GM12878 (cell line): ENCODE measurements around the gene RNASEL. TPM values are rescaled to one million over a fixed set of nuclear protein-coding genes. Genes with fewer than 3 reads are reported as not detected.

Source experiments
- BACH1 ChIP-seq: fragments of 450-650 bp; IDR thresholded peaks from 2 replicates; pipeline ENCODE4 v1.6.1; 2017; ENCODE audit warnings: mild to moderate bottlenecking, borderline replicate concordance
- MTA3 ChIP-seq: IDR thresholded peaks from 2 replicates; pipeline ENCODE4 v1.6.1; 2012; ENCODE audit warnings: low read length, inconsistent platforms, borderline replicate concordance
- PML ChIP-seq: IDR thresholded peaks from 2 replicates; pipeline ENCODE4 v1.6.1; 2012; ENCODE audit warnings: low read length, inconsistent platforms
- TCF3 ChIP-seq: IDR thresholded peaks from 2 replicates; pipeline ENCODE4 v1.6.1; 2012; ENCODE audit warnings: low read depth, mild to moderate bottlenecking, low read length, borderline replicate concordance; ENCODE audit not compliant: insufficient read depth
- ZBED1 ChIP-seq: IDR thresholded peaks from 2 replicates; pipeline ENCODE4 v1.6.1; 2016; ENCODE audit warnings: borderline replicate concordance
- ZZZ3 ChIP-seq: IDR thresholded peaks from 2 replicates; pipeline ENCODE4 v1.6.1; 2011; ENCODE audit warnings: low read depth; ENCODE audit not compliant: control insufficient read depth, insufficient read length
- polyA plus RNA-seq, 11 experiments: library from polyadenylated mRNA; depleted of rRNA in 4 of 11; unstranded in 6 of 11; stranded (reverse) in 5 of 11; fragments of >200 nt; fragmentation: Nextera tagmentation in 4 of 11; fragmentation: Illumina TruSeq in 1 of 11; extraction: Ambion mirVana in 4 of 11; extraction: Trizol in 1 of 11; gene quantifications; 1 replicate in 1 of 11; 2 replicates in 10 of 11; pipeline versions ENCODE4 v1.2.1 to v1.2.3, GENCODE V29; 2011 to 2016; ENCODE audit warnings: inconsistent platforms in 2 of 11, missing spikeins in 2 of 11, low read depth in 1 of 11
- total RNA-seq, 4 experiments: library from RNA; depleted of rRNA in 3 of 4; stranded (reverse); fragments of >200 nt in 3 of 4; fragmentation: Illumina TruSeq in 1 of 4; extraction: Trizol in 1 of 4; gene quantifications; 2 replicates each; pipeline versions ENCODE4 v1.2.1 to v1.2.3, GENCODE V29; 2013 to 2021
- TF ChIP-seq, protein P1 (sequence below): IDR thresholded peaks from 2 replicates; pipeline ENCODE4 v1.6.1; 2012; ENCODE audit warnings: mild to moderate bottlenecking, low read depth, low read length
- TF ChIP-seq, protein P2 (sequence below): fragments of 450-650 bp; IDR thresholded peaks from 2 replicates; pipeline ENCODE4 v1.6.1; 2017; ENCODE audit warnings: mild to moderate bottlenecking, moderate library complexity
- TF ChIP-seq, protein P3 (sequence below): fragments of 450-650 bp; IDR thresholded peaks from 2 replicates; pipeline ENCODE4 v1.6.1; 2017; ENCODE audit warnings: low read depth, mild to moderate bottlenecking, moderate library complexity
- TF ChIP-seq, protein P4 (sequence below): fragments of 450-650 bp; formaldehyde crosslinking; IDR thresholded peaks from 2 replicates; pipeline ENCODE4 v1.4.0; 2020; ENCODE audit warnings: mild to moderate bottlenecking, moderate library complexity
- TF ChIP-seq, protein P5 (sequence below): IDR thresholded peaks from 2 replicates; pipeline ENCODE4 v1.6.1; 2011; ENCODE audit warnings: mild to moderate bottlenecking, low read depth, low read length, moderate library complexity; ENCODE audit not compliant: insufficient replicate concordance

Gene RNASEL
- total and polyA plus RNA-seq, 10 of the 15 experiments (the other 5 are each of a cell fraction or from before 2014, with no cell fraction given): 3.0 to 10.8 (median 5.0) TPM

DNA sequence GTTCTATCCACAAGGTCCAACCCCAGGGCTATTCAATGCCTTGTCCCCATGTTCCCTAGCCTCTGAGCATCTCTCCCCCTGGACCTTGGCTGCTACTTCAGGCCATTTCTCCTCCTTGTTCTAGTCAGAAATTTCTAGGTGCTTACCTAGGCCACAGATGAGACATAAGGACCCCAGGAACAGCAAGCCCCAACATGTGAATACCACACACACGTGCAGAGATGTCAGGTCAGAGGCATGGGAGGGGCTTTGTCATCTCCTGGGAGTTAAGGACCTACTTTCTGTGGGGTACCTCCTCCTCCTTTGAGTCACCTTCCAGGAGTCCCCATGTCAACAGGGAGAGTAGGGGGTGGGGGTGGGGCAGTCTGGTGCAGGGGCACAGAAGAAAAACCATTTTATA lies 22.3 kb upstream of the RNASEL start (continued):
- TF ChIP-seq, protein P1, sequence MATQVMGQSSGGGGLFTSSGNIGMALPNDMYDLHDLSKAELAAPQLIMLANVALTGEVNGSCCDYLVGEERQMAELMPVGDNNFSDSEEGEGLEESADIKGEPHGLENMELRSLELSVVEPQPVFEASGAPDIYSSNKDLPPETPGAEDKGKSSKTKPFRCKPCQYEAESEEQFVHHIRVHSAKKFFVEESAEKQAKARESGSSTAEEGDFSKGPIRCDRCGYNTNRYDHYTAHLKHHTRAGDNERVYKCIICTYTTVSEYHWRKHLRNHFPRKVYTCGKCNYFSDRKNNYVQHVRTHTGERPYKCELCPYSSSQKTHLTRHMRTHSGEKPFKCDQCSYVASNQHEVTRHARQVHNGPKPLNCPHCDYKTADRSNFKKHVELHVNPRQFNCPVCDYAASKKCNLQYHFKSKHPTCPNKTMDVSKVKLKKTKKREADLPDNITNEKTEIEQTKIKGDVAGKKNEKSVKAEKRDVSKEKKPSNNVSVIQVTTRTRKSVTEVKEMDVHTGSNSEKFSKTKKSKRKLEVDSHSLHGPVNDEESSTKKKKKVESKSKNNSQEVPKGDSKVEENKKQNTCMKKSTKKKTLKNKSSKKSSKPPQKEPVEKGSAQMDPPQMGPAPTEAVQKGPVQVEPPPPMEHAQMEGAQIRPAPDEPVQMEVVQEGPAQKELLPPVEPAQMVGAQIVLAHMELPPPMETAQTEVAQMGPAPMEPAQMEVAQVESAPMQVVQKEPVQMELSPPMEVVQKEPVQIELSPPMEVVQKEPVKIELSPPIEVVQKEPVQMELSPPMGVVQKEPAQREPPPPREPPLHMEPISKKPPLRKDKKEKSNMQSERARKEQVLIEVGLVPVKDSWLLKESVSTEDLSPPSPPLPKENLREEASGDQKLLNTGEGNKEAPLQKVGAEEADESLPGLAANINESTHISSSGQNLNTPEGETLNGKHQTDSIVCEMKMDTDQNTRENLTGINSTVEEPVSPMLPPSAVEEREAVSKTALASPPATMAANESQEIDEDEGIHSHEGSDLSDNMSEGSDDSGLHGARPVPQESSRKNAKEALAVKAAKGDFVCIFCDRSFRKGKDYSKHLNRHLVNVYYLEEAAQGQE: no peak
- TF ChIP-seq PML (no peak), ZBED1 (peak; percentile 75; the same call in 1 of the 2 replicates), MTA3 (no peak), BACH1 (no peak), ZZZ3 (no peak), TCF3 (peak; percentile 32; the same call in 1 of the 2 replicates)
- TF ChIP-seq, protein P2, sequence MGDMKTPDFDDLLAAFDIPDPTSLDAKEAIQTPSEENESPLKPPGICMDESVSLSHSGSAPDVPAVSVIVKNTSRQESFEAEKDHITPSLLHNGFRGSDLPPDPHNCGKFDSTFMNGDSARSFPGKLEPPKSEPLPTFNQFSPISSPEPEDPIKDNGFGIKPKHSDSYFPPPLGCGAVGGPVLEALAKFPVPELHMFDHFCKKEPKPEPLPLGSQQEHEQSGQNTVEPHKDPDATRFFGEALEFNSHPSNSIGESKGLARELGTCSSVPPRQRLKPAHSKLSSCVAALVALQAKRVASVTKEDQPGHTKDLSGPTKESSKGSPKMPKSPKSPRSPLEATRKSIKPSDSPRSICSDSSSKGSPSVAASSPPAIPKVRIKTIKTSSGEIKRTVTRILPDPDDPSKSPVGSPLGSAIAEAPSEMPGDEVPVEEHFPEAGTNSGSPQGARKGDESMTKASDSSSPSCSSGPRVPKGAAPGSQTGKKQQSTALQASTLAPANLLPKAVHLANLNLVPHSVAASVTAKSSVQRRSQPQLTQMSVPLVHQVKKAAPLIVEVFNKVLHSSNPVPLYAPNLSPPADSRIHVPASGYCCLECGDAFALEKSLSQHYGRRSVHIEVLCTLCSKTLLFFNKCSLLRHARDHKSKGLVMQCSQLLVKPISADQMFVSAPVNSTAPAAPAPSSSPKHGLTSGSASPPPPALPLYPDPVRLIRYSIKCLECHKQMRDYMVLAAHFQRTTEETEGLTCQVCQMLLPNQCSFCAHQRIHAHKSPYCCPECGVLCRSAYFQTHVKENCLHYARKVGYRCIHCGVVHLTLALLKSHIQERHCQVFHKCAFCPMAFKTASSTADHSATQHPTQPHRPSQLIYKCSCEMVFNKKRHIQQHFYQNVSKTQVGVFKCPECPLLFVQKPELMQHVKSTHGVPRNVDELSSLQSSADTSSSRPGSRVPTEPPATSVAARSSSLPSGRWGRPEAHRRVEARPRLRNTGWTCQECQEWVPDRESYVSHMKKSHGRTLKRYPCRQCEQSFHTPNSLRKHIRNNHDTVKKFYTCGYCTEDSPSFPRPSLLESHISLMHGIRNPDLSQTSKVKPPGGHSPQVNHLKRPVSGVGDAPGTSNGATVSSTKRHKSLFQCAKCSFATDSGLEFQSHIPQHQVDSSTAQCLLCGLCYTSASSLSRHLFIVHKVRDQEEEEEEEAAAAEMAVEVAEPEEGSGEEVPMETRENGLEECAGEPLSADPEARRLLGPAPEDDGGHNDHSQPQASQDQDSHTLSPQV: no peak
- TF ChIP-seq, protein P3, sequence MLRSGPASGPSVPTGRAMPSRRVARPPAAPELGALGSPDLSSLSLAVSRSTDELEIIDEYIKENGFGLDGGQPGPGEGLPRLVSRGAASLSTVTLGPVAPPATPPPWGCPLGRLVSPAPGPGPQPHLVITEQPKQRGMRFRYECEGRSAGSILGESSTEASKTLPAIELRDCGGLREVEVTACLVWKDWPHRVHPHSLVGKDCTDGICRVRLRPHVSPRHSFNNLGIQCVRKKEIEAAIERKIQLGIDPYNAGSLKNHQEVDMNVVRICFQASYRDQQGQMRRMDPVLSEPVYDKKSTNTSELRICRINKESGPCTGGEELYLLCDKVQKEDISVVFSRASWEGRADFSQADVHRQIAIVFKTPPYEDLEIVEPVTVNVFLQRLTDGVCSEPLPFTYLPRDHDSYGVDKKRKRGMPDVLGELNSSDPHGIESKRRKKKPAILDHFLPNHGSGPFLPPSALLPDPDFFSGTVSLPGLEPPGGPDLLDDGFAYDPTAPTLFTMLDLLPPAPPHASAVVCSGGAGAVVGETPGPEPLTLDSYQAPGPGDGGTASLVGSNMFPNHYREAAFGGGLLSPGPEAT: peak; percentile 57; the same call in 1 of the 2 replicates
- TF ChIP-seq, protein P4, sequence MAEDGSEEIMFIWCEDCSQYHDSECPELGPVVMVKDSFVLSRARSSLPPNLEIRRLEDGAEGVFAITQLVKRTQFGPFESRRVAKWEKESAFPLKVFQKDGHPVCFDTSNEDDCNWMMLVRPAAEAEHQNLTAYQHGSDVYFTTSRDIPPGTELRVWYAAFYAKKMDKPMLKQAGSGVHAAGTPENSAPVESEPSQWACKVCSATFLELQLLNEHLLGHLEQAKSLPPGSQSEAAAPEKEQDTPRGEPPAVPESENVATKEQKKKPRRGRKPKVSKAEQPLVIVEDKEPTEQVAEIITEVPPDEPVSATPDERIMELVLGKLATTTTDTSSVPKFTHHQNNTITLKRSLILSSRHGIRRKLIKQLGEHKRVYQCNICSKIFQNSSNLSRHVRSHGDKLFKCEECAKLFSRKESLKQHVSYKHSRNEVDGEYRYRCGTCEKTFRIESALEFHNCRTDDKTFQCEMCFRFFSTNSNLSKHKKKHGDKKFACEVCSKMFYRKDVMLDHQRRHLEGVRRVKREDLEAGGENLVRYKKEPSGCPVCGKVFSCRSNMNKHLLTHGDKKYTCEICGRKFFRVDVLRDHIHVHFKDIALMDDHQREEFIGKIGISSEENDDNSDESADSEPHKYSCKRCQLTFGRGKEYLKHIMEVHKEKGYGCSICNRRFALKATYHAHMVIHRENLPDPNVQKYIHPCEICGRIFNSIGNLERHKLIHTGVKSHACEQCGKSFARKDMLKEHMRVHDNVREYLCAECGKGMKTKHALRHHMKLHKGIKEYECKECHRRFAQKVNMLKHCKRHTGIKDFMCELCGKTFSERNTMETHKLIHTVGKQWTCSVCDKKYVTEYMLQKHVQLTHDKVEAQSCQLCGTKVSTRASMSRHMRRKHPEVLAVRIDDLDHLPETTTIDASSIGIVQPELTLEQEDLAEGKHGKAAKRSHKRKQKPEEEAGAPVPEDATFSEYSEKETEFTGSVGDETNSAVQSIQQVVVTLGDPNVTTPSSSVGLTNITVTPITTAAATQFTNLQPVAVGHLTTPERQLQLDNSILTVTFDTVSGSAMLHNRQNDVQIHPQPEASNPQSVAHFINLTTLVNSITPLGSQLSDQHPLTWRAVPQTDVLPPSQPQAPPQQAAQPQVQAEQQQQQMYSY (CRISPR knock-in tag): no peak
- TF ChIP-seq, protein P5, sequence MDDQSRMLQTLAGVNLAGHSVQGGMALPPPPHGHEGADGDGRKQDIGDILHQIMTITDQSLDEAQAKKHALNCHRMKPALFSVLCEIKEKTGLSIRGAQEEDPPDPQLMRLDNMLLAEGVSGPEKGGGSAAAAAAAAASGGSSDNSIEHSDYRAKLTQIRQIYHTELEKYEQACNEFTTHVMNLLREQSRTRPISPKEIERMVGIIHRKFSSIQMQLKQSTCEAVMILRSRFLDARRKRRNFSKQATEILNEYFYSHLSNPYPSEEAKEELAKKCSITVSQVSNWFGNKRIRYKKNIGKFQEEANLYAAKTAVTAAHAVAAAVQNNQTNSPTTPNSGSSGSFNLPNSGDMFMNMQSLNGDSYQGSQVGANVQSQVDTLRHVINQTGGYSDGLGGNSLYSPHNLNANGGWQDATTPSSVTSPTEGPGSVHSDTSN: no peak
